NCI-H2196 treated with DMSO at 0.1 percent for 48 hours (cell line): ENCODE results near the gene DRD3.

Source experiments
- DNase-seq: peaks from one replicate; lab custom pipeline; 2025; ENCODE audit not compliant: unreplicated experiment; lab: John Stamatoyannopoulos, UW

DRD3 gene

GRCh38 chr3:114079761-114080160 lies 99.1 kb downstream of the DRD3 start:
- no peak for DNase-seq

- DNase-seq: no peak
Observed at GRCh38 chr3:114078126-114078525, 100.7 kb downstream of the DRD3 start.
